Duodenal mucosa (tissue), 2 donors: ENCODE data around the gene HSPBP1.
A peak's percentile ranks its signal among the peaks of the same experiment; 100 is the strongest.

Experiments used
- H3K27ac ChIP-seq: one replicate; pipeline ENCODE4 v1.7.0; 2013; ENCODE audit warnings: low read depth, low read length
- H3K27me3 ChIP-seq, 2 donors: one replicate each; pipeline ENCODE4 v1.7.0; 2013; ENCODE audit warnings: low read length in 2 of 2, control low read depth in 1 of 2; ENCODE audit not compliant: insufficient read depth in 2 of 2, control insufficient read depth in 1 of 2
- H3K36me3 ChIP-seq, 2 donors: one replicate each; pipeline ENCODE4 v1.7.0; 2013; ENCODE audit warnings: low read length in 2 of 2, control low read depth in 1 of 2; ENCODE audit not compliant: insufficient read depth in 2 of 2, control insufficient read depth in 1 of 2
- H3K4me1 ChIP-seq, 2 donors: one replicate each; pipeline ENCODE4 v1.7.0; 2013; ENCODE audit warnings: low read length in 2 of 2, control low read depth in 1 of 2; ENCODE audit not compliant: insufficient read depth in 2 of 2, control insufficient read depth in 1 of 2
- H3K4me3 ChIP-seq, 2 donors: one replicate each; pipeline ENCODE4 v1.7.0; 2013; ENCODE audit warnings: low read length in 2 of 2, low read depth in 1 of 2
- H3K9ac ChIP-seq, 2 donors: one replicate each; pipeline ENCODE4 v1.7.0; 2013; ENCODE audit warnings: low read length in 2 of 2, low read depth in 1 of 2
- H3K9me3 ChIP-seq, 2 donors: one replicate each; pipeline ENCODE4 v1.7.0; 2013; ENCODE audit warnings: low read length in 2 of 2, control low read depth in 1 of 2; ENCODE audit not compliant: control insufficient read depth in 1 of 2

Gene HSPBP1

GRCh38 chr19:55289117-55289796, 9.3 kb upstream of the HSPBP1 start:
- Histone ChIP-seq H3K36me3 (no peaks in the 10 kb centered on the region), H3K9ac (no peak overlapping the region), H3K4me3 (no peak overlapping the region), H3K27me3 (no peaks in the 10 kb centered on the region), H3K27ac (no peak overlapping the region), H3K4me1 (no peaks in the 10 kb centered on the region), H3K9me3 (no peaks in the 10 kb centered on the region)

- no peak overlapping the region for H3K4me3 ChIP-seq
- H3K4me1 ChIP-seq, result no peaks in the 10 kb centered on the region
- peak overlapping the region; percentile 3 for H3K27ac ChIP-seq
- H3K27me3 ChIP-seq, result peaks cover 3 to 6% of the 10 kb centered on the region in 2 donors
- no peak overlapping the region for H3K9ac ChIP-seq
- H3K9me3 ChIP-seq, result no peaks in the 10 kb centered on the region
- no peaks in the 10 kb centered on the region for H3K36me3 ChIP-seq
Measured at GRCh38 chr19:55287361-55288079, 7.6 kb upstream of the HSPBP1 start.

GRCh38 chr19:55285229-55285890, 5.5 kb upstream of the HSPBP1 start:
- Histone ChIP-seq H3K4me3 (no peak overlapping the region), H3K36me3 (no peaks in the 10 kb centered on the region), H3K27me3 (peaks cover 3 to 6% of the 10 kb centered on the region in 2 donors), H3K27ac (no peak overlapping the region), H3K9me3 (no peaks in the 10 kb centered on the region), H3K4me1 (peaks cover 4 to 8% of the 10 kb centered on the region in 2 donors), H3K9ac (no peak overlapping the region)

- Histone ChIP-seq H3K9ac (no peak overlapping the region), H3K27ac (no peak overlapping the region)
Measured at GRCh38 chr19:55284405-55285058, 4.6 kb upstream of the HSPBP1 start.

GRCh38 chr19:55283548-55284377, 3.9 kb upstream of the HSPBP1 start, which contains the start of gene BRSK1:
BRSK1 (plus strand) TSS chr19:55283997; CDS start chr19:55284443, 446 bp downstream.
- H3K27me3 ChIP-seq, result peaks cover 3 to 6% of the 10 kb centered on the region in 2 donors
- H3K4me3 ChIP-seq, result no peak within 1 kb of the TSS
- peaks cover 4 to 17% of the 10 kb centered on the region in 2 donors for H3K4me1 ChIP-seq
- H3K9me3 ChIP-seq, result no peaks in the 10 kb centered on the region
- no peaks in the 10 kb centered on the region for H3K36me3 ChIP-seq
- no peak within 1 kb of the TSS for H3K9ac ChIP-seq
- no peak within 1 kb of the TSS for H3K27ac ChIP-seq

More at GRCh38 chr19:55284405-55285058, 4.6 kb upstream of the HSPBP1 start:
- Histone ChIP-seq H3K9me3 (no peaks in the 10 kb centered on the region), H3K4me3 (no peak overlapping the region), H3K4me1 (peaks cover 4 to 11% of the 10 kb centered on the region in 2 donors), H3K27me3 (peaks cover 3 to 6% of the 10 kb centered on the region in 2 donors), H3K36me3 (no peaks in the 10 kb centered on the region)

GRCh38 chr19:55279340-55279739, 570 bp downstream of the HSPBP1 start:
- Histone ChIP-seq H3K27me3 (peaks cover 3 to 6% of the 10 kb centered on the region in 2 donors), H3K4me3 (peak overlapping the region; percentile 98), H3K9ac (peak overlapping the region; percentile 66 to 75), H3K4me1 (peaks cover 20 to 30% of the 10 kb centered on the region in 2 donors), H3K36me3 (peaks cover 0 to 20% of the 10 kb centered on the region in 2 donors), H3K27ac (peak overlapping the region; percentile 78), H3K9me3 (no peaks in the 10 kb centered on the region)

- Histone ChIP-seq H3K4me1 (peaks cover 20 to 30% of the 10 kb centered on the region in 2 donors), H3K27me3 (peaks cover 3 to 5% of the 10 kb centered on the region in 2 donors), H3K27ac (no peak overlapping the region), H3K9me3 (no peaks in the 10 kb centered on the region), H3K4me3 (peak overlapping the region; percentile 98), H3K9ac (peak overlapping the region in 1 of 2 donors; percentile 75), H3K36me3 (peaks cover 0 to 26% of the 10 kb centered on the region in 2 donors)
Measured at GRCh38 chr19:55278391-55279135, 1.3 kb downstream of the HSPBP1 start.

- no peaks in the 10 kb centered on the region for H3K27me3 ChIP-seq
- peaks cover 20 to 30% of the 10 kb centered on the region in 2 donors for H3K4me1 ChIP-seq
- H3K36me3 ChIP-seq, result peaks cover 0 to 30% of the 10 kb centered on the region in 2 donors
- no peaks in the 10 kb centered on the region for H3K9me3 ChIP-seq
- peak overlapping the region in 1 of 2 donors; percentile 27 for H3K9ac ChIP-seq
- peak overlapping the region; percentile 62 for H3K27ac ChIP-seq
- no peak overlapping the region for H3K4me3 ChIP-seq
Measured at GRCh38 chr19:55277494-55277893, 2.4 kb downstream of the HSPBP1 start.
